Right lobe of liver (tissue), 4 donors: ENCODE results near the gene MRPL39.

Source experiments
- CTCF ChIP-seq, 4 donors: fragments of 200-600 bp in 3 of 4; fragments of 450-650 bp in 1 of 4; IDR thresholded peaks; one replicate each; pipeline versions ENCODE4 v1.5.1 to v1.8.0; 2016 to 2022; ENCODE audit warnings: antibody characterized with exemption in 4 of 4, mild to moderate bottlenecking in 2 of 4
- POLR2A ChIP-seq: fragments of 450-650 bp; IDR thresholded peaks from one replicate; pipeline ENCODE4 v1.6.1; 2017; ENCODE audit warnings: antibody characterized with exemption, mild to moderate bottlenecking
- donor health status: DM: no; HTN: no; CAD: no.
- donor health status: DM: no; HTN: no; CAD: no.
- donor health status: DM: no; HTN: yes; CAD: no.

- no peak for TF ChIP-seq CTCF (IDR thresholded peaks at IDR 0.05)
- no peak for TF ChIP-seq POLR2A
Observed at GRCh38 chr21:25539606-25540005, 67.7 kb downstream of the MRPL39 start.
